ENCODE data around the gene RMP24.

RMP24 gene

DNA sequence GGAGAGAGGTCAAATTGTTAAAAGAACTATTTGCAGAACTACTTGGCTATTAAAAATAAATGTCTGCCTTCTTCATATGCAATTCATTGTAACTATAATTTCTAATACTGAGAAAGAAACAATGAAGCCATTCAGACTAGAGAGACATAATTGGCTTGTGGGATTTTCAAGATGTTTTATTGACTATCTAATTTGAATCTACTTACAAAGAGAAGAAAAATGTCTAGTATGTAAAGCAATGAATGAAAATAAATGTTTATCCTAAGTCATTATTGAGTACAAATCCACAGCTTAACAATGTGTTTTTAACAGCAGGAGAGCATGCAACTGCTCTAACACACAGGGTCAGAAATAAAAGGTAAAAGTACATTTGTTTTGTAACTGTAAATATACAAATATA, 19.2 kb downstream of the RMP24 start:
- H3K27ac ChIP-seq = no peak overlapping the region
- H3K4me3 ChIP-seq = no peak overlapping the region
- H3K4me1 ChIP-seq = no peaks in the 10 kb centered on the region
- no peak overlapping the region for H3K9ac ChIP-seq (ENCODE audit: low read depth in 2 of 2, low read length in 2 of 2)
- no peaks in the 10 kb centered on the region for H3K36me3 ChIP-seq
- TF ChIP-seq, protein P1, sequence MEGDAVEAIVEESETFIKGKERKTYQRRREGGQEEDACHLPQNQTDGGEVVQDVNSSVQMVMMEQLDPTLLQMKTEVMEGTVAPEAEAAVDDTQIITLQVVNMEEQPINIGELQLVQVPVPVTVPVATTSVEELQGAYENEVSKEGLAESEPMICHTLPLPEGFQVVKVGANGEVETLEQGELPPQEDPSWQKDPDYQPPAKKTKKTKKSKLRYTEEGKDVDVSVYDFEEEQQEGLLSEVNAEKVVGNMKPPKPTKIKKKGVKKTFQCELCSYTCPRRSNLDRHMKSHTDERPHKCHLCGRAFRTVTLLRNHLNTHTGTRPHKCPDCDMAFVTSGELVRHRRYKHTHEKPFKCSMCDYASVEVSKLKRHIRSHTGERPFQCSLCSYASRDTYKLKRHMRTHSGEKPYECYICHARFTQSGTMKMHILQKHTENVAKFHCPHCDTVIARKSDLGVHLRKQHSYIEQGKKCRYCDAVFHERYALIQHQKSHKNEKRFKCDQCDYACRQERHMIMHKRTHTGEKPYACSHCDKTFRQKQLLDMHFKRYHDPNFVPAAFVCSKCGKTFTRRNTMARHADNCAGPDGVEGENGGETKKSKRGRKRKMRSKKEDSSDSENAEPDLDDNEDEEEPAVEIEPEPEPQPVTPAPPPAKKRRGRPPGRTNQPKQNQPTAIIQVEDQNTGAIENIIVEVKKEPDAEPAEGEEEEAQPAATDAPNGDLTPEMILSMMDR (IDR thresholded peaks at IDR 0.05) = no peak
- H3K27me3 ChIP-seq = no peaks in the 10 kb centered on the region
- no peak for DNase-seq
- intact Hi-C loops (cut with DNase I) = no loop called here
- H3K9me3 ChIP-seq = no peaks in the 10 kb centered on the region

DNA sequence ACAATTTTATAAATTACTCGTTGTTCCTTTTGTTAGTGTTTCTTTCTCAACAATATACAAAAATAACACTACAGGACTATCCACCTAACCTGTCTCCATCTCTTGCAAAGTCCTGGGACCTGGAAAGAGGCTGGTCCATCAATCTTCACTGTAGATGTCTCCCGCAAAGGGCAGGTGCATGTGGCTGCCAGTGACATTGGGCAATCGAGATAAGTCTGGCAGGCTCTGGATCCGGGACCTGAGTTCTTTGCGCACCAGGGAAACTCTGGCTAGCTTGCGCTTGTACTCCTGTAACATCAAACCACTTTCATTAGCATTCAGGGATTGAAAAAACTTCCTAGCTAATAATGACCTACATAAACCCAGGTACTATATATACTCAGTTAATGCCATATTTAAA, 20.5 kb downstream of the RMP24 start:
- Histone ChIP-seq H3K4me3 (no peak overlapping the region), H3K27ac (no peak overlapping the region), H3K4me1 (no peaks in the 10 kb centered on the region), H3K9me3 (no peaks in the 10 kb centered on the region), H3K27me3 (no peaks in the 10 kb centered on the region), H3K36me3 (no peaks in the 10 kb centered on the region), H3K9ac (ENCODE audit: low read depth in 2 of 2, low read length in 2 of 2) (no peak overlapping the region)
- intact Hi-C loops (cut with DNase I) = no loop called here
- TF ChIP-seq, protein P1 (IDR thresholded peaks at IDR 0.05) = no peak
- DNase-seq = no peak

DNA sequence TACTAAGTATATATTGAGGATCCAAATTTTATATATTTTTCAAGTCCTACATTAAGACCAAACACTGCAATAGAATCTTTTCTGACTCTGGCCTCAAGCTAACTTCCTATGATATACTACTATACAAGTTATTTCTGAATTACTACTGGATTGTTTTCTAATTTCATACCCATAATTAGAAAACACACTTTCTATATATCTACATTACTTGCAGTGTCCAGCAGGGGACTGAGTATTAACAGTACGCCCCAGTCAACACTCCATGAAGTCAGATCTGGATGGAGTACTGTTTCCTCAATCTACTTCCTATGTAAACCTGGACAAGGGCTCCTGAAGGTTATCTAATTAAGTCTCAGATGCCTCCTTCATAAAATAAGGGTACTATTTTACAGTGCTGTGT, 26.5 kb downstream of the RMP24 start:
- H3K27me3 ChIP-seq = no peaks in the 10 kb centered on the region
- H3K4me3 ChIP-seq = no peak overlapping the region
- no peaks in the 10 kb centered on the region for H3K9me3 ChIP-seq
- no peak for DNase-seq
- no peak overlapping the region for H3K27ac ChIP-seq
- H3K4me1 ChIP-seq = no peaks in the 10 kb centered on the region
- TF ChIP-seq, protein P1 (IDR thresholded peaks at IDR 0.05) = no peak
- no peaks in the 10 kb centered on the region for H3K36me3 ChIP-seq
- no peak overlapping the region for H3K9ac ChIP-seq (ENCODE audit: low read depth in 2 of 2, low read length in 2 of 2)
- intact Hi-C loops (cut with DNase I) = no loop called here

DNA sequence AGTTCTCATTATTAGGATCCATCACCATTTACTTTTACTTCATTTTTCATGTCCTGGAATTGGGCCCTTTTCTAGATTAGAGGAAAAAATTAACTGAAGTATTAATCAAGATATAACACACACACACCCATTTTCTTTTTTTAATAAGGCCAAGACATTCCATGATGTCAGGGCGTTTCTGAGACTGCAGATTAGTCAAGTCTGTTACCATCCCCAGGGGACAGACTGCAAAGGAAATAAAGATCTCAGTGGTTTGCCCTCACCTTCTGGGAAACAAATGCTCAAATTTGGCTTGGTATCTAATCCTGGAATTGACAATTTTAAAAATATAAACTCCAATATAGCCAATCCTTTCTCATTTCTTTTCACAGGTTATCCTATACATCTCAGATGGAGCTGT, 27.4 kb downstream of the RMP24 start:
- no peaks in the 10 kb centered on the region for H3K36me3 ChIP-seq
- no peaks in the 10 kb centered on the region for H3K4me1 ChIP-seq
- TF ChIP-seq, protein P1 (IDR thresholded peaks at IDR 0.05) = no peak
- intact Hi-C loops (cut with DNase I) = no loop called here
- DNase-seq = no peak
- no peak overlapping the region for H3K9ac ChIP-seq (ENCODE audit: low read depth in 2 of 2, low read length in 2 of 2)
- H3K9me3 ChIP-seq = no peaks in the 10 kb centered on the region
- no peak overlapping the region for H3K27ac ChIP-seq
- no peaks in the 10 kb centered on the region for H3K27me3 ChIP-seq
- no peak overlapping the region for H3K4me3 ChIP-seq

DNA sequence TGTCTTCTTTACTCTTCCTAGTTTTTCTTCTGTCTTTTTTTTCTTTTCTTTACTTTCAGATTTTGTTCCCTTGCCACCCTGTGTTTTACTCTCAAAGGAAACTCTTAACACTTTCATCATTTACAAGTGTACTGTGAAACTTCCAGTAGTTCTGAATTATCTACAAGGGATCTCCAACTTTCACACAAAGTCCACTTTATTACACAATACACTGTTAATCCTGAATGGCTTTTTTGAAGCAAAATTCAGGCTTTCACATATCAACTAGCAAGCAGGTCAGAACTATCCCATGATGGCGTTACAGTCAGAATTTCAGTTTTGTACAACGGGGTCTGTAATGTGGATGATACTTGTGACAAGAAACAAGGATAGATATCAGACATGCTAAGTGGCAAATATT, 34.5 kb downstream of the RMP24 start:
- intact Hi-C loops (cut with DNase I) = no loop called here
- no peak overlapping the region for H3K27ac ChIP-seq
- no peaks in the 10 kb centered on the region for H3K27me3 ChIP-seq
- no peak overlapping the region for H3K4me3 ChIP-seq
- TF ChIP-seq, protein P1 (IDR thresholded peaks at IDR 0.05) = no peak
- no peaks in the 10 kb centered on the region for H3K4me1 ChIP-seq
- no peak for DNase-seq
- no peaks in the 10 kb centered on the region for H3K36me3 ChIP-seq
- no peaks in the 10 kb centered on the region for H3K9me3 ChIP-seq
- H3K9ac ChIP-seq (ENCODE audit: low read depth in 2 of 2, low read length in 2 of 2) = no peak overlapping the region

DNA sequence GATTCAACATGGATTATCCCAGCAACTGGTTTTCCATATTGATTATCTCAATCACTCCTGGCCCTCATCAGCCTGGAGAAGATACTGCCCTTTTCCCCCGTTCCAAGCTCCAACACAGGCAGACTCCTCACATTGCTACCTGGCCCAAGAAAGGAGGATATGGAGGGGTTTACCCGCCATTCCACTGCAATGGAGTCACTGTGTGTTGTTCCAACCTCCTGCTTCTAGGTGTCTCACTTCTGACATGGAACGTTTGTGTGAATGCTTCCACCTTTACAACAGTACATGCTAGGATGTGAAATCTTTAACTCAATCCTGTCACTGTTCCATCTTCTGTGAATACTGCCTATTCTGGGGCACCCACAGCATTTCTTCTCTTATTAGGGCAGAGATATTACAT, 36.7 kb downstream of the RMP24 start:
- no peak for DNase-seq
- intact Hi-C loops (cut with DNase I) = no loop called here
- no peaks in the 10 kb centered on the region for H3K9me3 ChIP-seq
- TF ChIP-seq, protein P1 (IDR thresholded peaks at IDR 0.05) = no peak
- no peaks in the 10 kb centered on the region for H3K36me3 ChIP-seq
- no peak overlapping the region for H3K4me3 ChIP-seq
- H3K4me1 ChIP-seq = no peaks in the 10 kb centered on the region
- H3K27ac ChIP-seq = no peak overlapping the region
- no peak overlapping the region for H3K9ac ChIP-seq (ENCODE audit: low read depth in 2 of 2, low read length in 2 of 2)
- H3K27me3 ChIP-seq = no peaks in the 10 kb centered on the region
